Thoracic aorta (tissue), 2 donors: ENCODE measurements around the gene GDF9. TPM values are rescaled to one million over a fixed set of nuclear protein-coding genes. Genes with fewer than 3 reads are reported as not detected.

Experiments
- ATAC-seq: fragments of 150-250 bp; one replicate; pipeline ENCODE4 v1.8.0; 2017; ENCODE audit warnings: low read depth; ENCODE audit not compliant: insufficient number of reproducible peaks, low FRiP score
- DNase-seq: peaks from one replicate; pipeline ENCODE4 v3.0.0-alpha.2; 2020; ENCODE audit warnings: low spot score
- H3K27ac ChIP-seq, 2 donors: fragments of 200-600 bp; sonication (generic); 1 replicate in 1 of 2; 2 replicates in 1 of 2; pipeline ENCODE4 v1.5.1; 2016; ENCODE audit warnings: mild to moderate bottlenecking in 2 of 2, moderate library complexity in 2 of 2
- H3K27me3 ChIP-seq: fragments of 200-600 bp; sonication (generic); replicated peaks from 2 replicates; pipeline ENCODE4 v1.6.0; 2016; ENCODE audit warnings: mild to moderate bottlenecking; ENCODE audit not compliant: insufficient read depth
- H3K36me3 ChIP-seq: fragments of 200-600 bp; sonication (generic); one replicate; pipeline ENCODE4 v1.5.1; 2016
- H3K4me1 ChIP-seq, 2 donors: fragments of 200-600 bp; sonication (generic); 1 replicate in 1 of 2; 2 replicates in 1 of 2; pipeline versions ENCODE4 v1.5.1 to v1.6.0; 2016; ENCODE audit warnings: low read depth in 2 of 2, mild to moderate bottlenecking in 1 of 2; ENCODE audit not compliant: control insufficient read depth in 1 of 2
- H3K4me3 ChIP-seq: fragments of 200-600 bp; sonication (generic); 2 replicates; pipeline ENCODE4 v1.5.1; 2016; ENCODE audit warnings: mild to moderate bottlenecking
- H3K9me3 ChIP-seq: fragments of 200-600 bp; sonication (generic); 2 replicates; pipeline ENCODE4 v1.5.1; 2016
- CTCF ChIP-seq: fragments of 200-600 bp; sonication (generic); IDR thresholded peaks from one replicate; pipeline ENCODE4 v1.5.1; 2019; ENCODE audit warnings: antibody characterized with exemption
- total RNA-seq, 2 donors: library from RNA; depleted of rRNA; stranded (reverse); fragments of >200 nt; gene quantifications; one replicate each; pipeline versions ENCODE4 v1.1.0 to v1.2.3, GENCODE V29; 2016

GDF9 gene
- total RNA-seq, 2 donors from 2014 or later, result not detected

- peak within 1 kb of the TSS; percentile 19 to 39 for H3K27ac ChIP-seq
- no peaks in the 10 kb centered on the region for H3K9me3 ChIP-seq
- TF ChIP-seq CTCF, result no peak
- H3K27me3 ChIP-seq, result no peaks in the 10 kb centered on the region
- H3K36me3 ChIP-seq, result peaks cover 30% of the 10 kb centered on the region
- H3K4me1 ChIP-seq, result peaks cover 5 to 26% of the 10 kb centered on the region in 2 donors
- H3K4me3 ChIP-seq, result no peak within 1 kb of the TSS
- no peak for ATAC-seq
- no peak for DNase-seq
These were observed 7.1 kb upstream of the GDF9 start, which contains the start of gene LEAP2 for GRCh38 chr5:132873119-132873929. LEAP2 (plus strand) TSS chr5:132873668; CDS start chr5:132873695, 27 bp downstream.

GRCh38 chr5:132872788-132873118, 6.5 kb upstream of the GDF9 start:
- Histone ChIP-seq H3K27ac (peak overlapping the region; percentile 19 to 39), H3K27me3 (no peaks in the 10 kb centered on the region), H3K4me1 (peaks cover 5 to 20% of the 10 kb centered on the region in 2 donors), H3K4me3 (no peak overlapping the region), H3K9me3 (no peaks in the 10 kb centered on the region), H3K36me3 (peaks cover 32% of the 10 kb centered on the region)
- ATAC-seq, result no peak
- DNase-seq, result no peak
- no peak for TF ChIP-seq CTCF

- DNase-seq (no peak), ATAC-seq (no peak)
- no peak for TF ChIP-seq CTCF
- peaks cover 12 to 26% of the 10 kb centered on the region in 2 donors for H3K4me1 ChIP-seq
- H3K4me3 ChIP-seq, result no peak overlapping the region
- no peaks in the 10 kb centered on the region for H3K27me3 ChIP-seq
- no peaks in the 10 kb centered on the region for H3K9me3 ChIP-seq
- H3K36me3 ChIP-seq, result peaks cover 32% of the 10 kb centered on the region
- H3K27ac ChIP-seq, result no peak overlapping the region
These were observed 5.4 kb upstream of the GDF9 start for GRCh38 chr5:132871459-132872284.

GRCh38 chr5:132870801-132871200, 4.5 kb upstream of the GDF9 start:
- no peak for TF ChIP-seq CTCF

GRCh38 chr5:132868754-132869153, 2.5 kb upstream of the GDF9 start:
- no peak for TF ChIP-seq CTCF
- Histone ChIP-seq H3K27me3 (no peaks in the 10 kb centered on the region), H3K9me3 (no peaks in the 10 kb centered on the region), H3K36me3 (peaks cover 30% of the 10 kb centered on the region), H3K4me3 (no peak overlapping the region), H3K4me1 (peaks cover 9 to 27% of the 10 kb centered on the region in 2 donors), H3K27ac (no peak overlapping the region)
- no peak for DNase-seq
- no peak for ATAC-seq

More at GRCh38 chr5:132870801-132871200, 4.5 kb upstream of the GDF9 start:
- Histone ChIP-seq H3K27ac (no peak overlapping the region), H3K9me3 (no peaks in the 10 kb centered on the region), H3K4me3 (no peak overlapping the region), H3K27me3 (no peaks in the 10 kb centered on the region), H3K4me1 (peaks cover 9 to 21% of the 10 kb centered on the region in 2 donors), H3K36me3 (peaks cover 32% of the 10 kb centered on the region)
- ATAC-seq, result no peak
- DNase-seq, result no peak
